Heart left ventricle (tissue), 16 donors: Measurements from ENCODE around the gene ST3GAL4. TPM values are rescaled to one million over a fixed set of nuclear protein-coding genes. Genes with fewer than 3 reads are reported as not detected.

Experiments
- ATAC-seq, 4 donors: fragments of 200-7000 bp; cut with Tn5 transposase; one replicate each; pipeline ENCODE4 v1.9.1; 2020 to 2022; ENCODE audit warnings: moderate library complexity in 4 of 4, mild to moderate bottlenecking in 3 of 4, moderate number of reproducible peaks in 1 of 4
- DNase-seq, 5 donors: peaks; one replicate each; pipeline ENCODE4 v3.0.0-alpha.2; 2020
- H3K27ac ChIP-seq, 12 donors: fragments of 200-600 bp; sonication (generic) in 4 of 12; one replicate each; pipeline versions ENCODE4 v1.5.0 to v1.8.0; 2016 to 2022; ENCODE audit warnings: mild to moderate bottlenecking in 2 of 12
- H3K27me3 ChIP-seq, 9 donors: fragments of 200-600 bp; sonication (generic) in 2 of 9; one replicate each; pipeline versions ENCODE4 v1.5.1 to v1.8.0; 2016 to 2022; ENCODE audit warnings: mild to moderate bottlenecking in 3 of 9
- H3K36me3 ChIP-seq, 9 donors: fragments of 200-600 bp; sonication (generic) in 2 of 9; one replicate each; pipeline versions ENCODE4 v1.5.0 to v1.8.0; 2018 to 2022; ENCODE audit warnings: mild to moderate bottlenecking in 2 of 9
- H3K4me1 ChIP-seq, 12 donors: fragments of 200-600 bp; sonication (generic) in 4 of 12; one replicate each; pipeline versions ENCODE4 v1.5.0 to v1.8.0; 2016 to 2022; ENCODE audit warnings: mild to moderate bottlenecking in 3 of 12
- H3K4me3 ChIP-seq, 12 donors: fragments of 200-600 bp; sonication (generic) in 4 of 12; one replicate each; pipeline versions ENCODE4 v1.5.0 to v1.8.0; 2017 to 2022; ENCODE audit warnings: mild to moderate bottlenecking in 9 of 12, moderate library complexity in 4 of 12
- H3K9me3 ChIP-seq, 12 donors: fragments of 200-600 bp; sonication (generic) in 4 of 12; one replicate each; pipeline versions ENCODE4 v1.5.0 to v1.8.0; 2016 to 2022; ENCODE audit warnings: mild to moderate bottlenecking in 1 of 12
- CTCF ChIP-seq, 12 donors: fragments of 200-600 bp; sonication (generic) in 4 of 12; IDR thresholded peaks; one replicate each; pipeline versions ENCODE4 v1.5.0 to v1.8.0; 2018 to 2022; ENCODE audit warnings: antibody characterized with exemption in 12 of 12, mild to moderate bottlenecking in 5 of 12
- POLR2A ChIP-seq, 2 donors: fragments of 450-650 bp; IDR thresholded peaks; one replicate each; pipeline ENCODE4 v1.6.1; 2017; ENCODE audit warnings: antibody characterized with exemption in 2 of 2, mild to moderate bottlenecking in 2 of 2, moderate library complexity in 2 of 2
- WGBS, 4 donors: extraction: QIAGEN DNeasy Blood & Tissue Kit in 2 of 4; methylation state at CpG; one replicate each; pipeline versions ENCODE4 v1.1.5 to v1.1.7; 2013 to 2018; 5-methylcytosine and 5-hydroxymethylcytosine counted together
- intact Hi-C, 10 donors: fragments of 100-400 bp; cut with DNase I; formaldehyde crosslinking; loops; one replicate each; pipeline versions ENCODE4 v1.11.1 to v1.14.2; 2022
- polyA plus RNA-seq, 2 donors: library from polyadenylated mRNA; stranded (reverse); fragments of 200-250 nt; gene quantifications; one replicate each; pipeline ENCODE4 v1.2.3, GENCODE V29; 2013
- total RNA-seq, 9 donors: library from RNA; depleted of rRNA in 2 of 9; stranded (reverse); fragments of >200 nt in 2 of 9; fragmentation: NEBNext Ultra II Directional in 3 of 9; extraction: Animal tissue kit (Norgen Biotek cat#: 25700) in 3 of 9; gene quantifications; one replicate each; pipeline versions ENCODE4 v1.1.0 to v1.2.4, GENCODE V29; 2016 to 2023
- donor health status: ischemic (EF 13 %, LVEDD 7.1; RV severe dilation, severe dysfunction).
- donor health status: healthy with polysubstance abuse.
- donor health status: DM: no; HTN: yes; CAD: no.
- donor health status: DM: no; HTN: no; CAD: no.
- donor health status: ischemic (EF 25% LVEDD 6.9; RV normal size, moderate dysfunction).
- donor health status: ischemic (EF 25% LVEDD 5.7; RV mildly dilated, moderate dysfunction).
- donor health status: healthy.
- donor health status: DM: yes; HTN: yes; CAD: no.
- donor health status: ischemic (EF 35%, LVEDD 5.7; RV mildly dilated, moderate dysfunction).
- donor health status: nonischemic (EF 11% LVEDD 7.7; RV severe dilation, severe dysfunction).
- donor health status: DM: yes; HTN: yes; CAD: no.
- donor health status: PGD.
- donor health status: ischemic (EF 29% LVEDD 5.4; RV normal size, mild dysfunction).
- donor health status: nonischemic (EF 23%, LVEDD 6.1; RV moderate dilation, normal function).

ST3GAL4 gene
- total and polyA plus RNA-seq, 11 donors = 30.6 to 168 (median 66.1) TPM

DNA sequence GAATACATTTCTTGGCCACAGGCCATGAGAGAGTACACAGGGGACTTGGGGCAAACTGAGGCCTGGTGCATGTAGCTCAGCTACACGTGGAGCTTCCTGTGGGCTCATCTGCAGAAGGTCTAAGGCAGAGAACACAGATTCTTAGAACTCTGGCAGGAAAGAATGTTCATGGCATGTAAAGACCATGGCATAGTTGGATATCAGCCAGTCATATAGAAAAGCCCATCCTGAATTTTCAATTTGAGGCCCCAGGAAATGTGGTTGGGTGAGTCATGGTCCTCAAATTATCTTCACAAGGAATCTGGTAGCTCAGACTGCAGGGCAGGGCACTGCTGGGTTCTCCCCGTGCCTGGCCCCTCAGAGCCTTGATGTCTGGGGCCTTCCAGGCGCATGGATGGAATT lies 13.7 kb upstream of the ST3GAL4 start:
- Histone ChIP-seq H3K9me3 (no peaks in the 10 kb centered on the region), H3K27ac (no peak overlapping the region), H3K4me1 (peaks cover 0 to 65% (median 42%) of the 10 kb centered on the region in 12 donors), H3K27me3 (no peaks in the 10 kb centered on the region), H3K4me3 (no peak overlapping the region), H3K36me3 (peaks cover 0 to 61% (median 27%) of the 10 kb centered on the region in 9 donors)
- intact Hi-C loops = no loop called here
- ATAC-seq (no peak), DNase-seq (peak in 2 of 5 donors; percentile 11 to 16)
- TF ChIP-seq POLR2A (IDR thresholded peaks at IDR 0.05) = no peak
- no peak for TF ChIP-seq CTCF (IDR thresholded peaks at IDR 0.05)
- 59 to 90% (median 68%) methylated on average over 3 of the region's 3 CpGs for WGBS, 4 donors

GRCh38 chr11:126343051-126343450 lies 12.4 kb upstream of the ST3GAL4 start:
- TF ChIP-seq POLR2A (IDR thresholded peaks at IDR 0.05) (no peak), CTCF (IDR thresholded peaks at IDR 0.05) (no peak)
- no peak for ATAC-seq
- peaks cover 0 to 60% (median 27%) of the 10 kb centered on the region in 9 donors for H3K36me3 ChIP-seq
- peaks cover 2 to 63% (median 46%) of the 10 kb centered on the region in 12 donors for H3K4me1 ChIP-seq
- H3K4me3 ChIP-seq = no peak overlapping the region
- WGBS, 4 donors = 94 to 96% (median 95%) methylated on average over 12 to 16 of the region's 16 CpGs
- peak in 2 of 5 donors; percentile 23 to 26 for DNase-seq
- H3K27ac ChIP-seq = no peak overlapping the region
- no peaks in the 10 kb centered on the region for H3K9me3 ChIP-seq
- H3K27me3 ChIP-seq = no peaks in the 10 kb centered on the region
- intact Hi-C loops = no loop called here

- H3K4me1 ChIP-seq = peaks cover 13 to 69% (median 56%) of the 10 kb centered on the region in 12 donors
- DNase-seq = peak in 2 of 5 donors; percentile 10 to 12
- H3K4me3 ChIP-seq = no peak overlapping the region
- H3K27ac ChIP-seq = no peak overlapping the region
- WGBS, 4 donors = 90 to 92% (median 90%) methylated on average over 11 of the region's 11 CpGs
- no peaks in the 10 kb centered on the region for H3K27me3 ChIP-seq
- intact Hi-C loops = loop anchor here in 1 of 10 donors (5.0 kb wide), 1 partner anchor 32 kb away; no protein-coding TSS in a partner anchor
- H3K9me3 ChIP-seq = no peaks in the 10 kb centered on the region
- TF ChIP-seq CTCF (IDR thresholded peaks at IDR 0.05) = no peak
- TF ChIP-seq POLR2A (IDR thresholded peaks at IDR 0.05) = no peak
- peaks cover 0 to 47% (median 20%) of the 10 kb centered on the region in 9 donors for H3K36me3 ChIP-seq
- no peak for ATAC-seq
Measured at GRCh38 chr11:126344141-126345080, 11.1 kb upstream of the ST3GAL4 start.

DNA sequence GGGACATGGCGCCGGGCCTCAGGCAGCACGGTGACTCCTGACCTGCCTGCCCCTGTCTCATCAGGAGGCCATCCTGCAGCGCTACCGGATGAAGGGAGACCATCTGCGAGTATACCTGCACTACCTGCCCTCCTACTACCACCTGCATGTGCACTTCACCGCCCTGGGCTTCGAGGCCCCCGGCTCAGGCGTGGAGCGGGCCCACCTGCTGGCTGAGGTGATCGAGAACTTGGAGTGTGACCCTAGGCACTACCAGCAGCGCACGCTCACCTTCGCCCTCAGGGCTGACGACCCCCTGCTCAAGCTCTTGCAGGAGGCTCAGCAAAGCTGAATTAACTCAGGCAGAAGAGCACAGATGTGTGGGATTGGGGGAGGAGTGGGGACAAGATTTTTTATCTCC lies 10.2 kb upstream of the ST3GAL4 start:
- Histone ChIP-seq H3K27ac (peak overlapping the region in 11 of 12 donors; percentile 61 to 88 (median 65)), H3K9me3 (no peaks in the 10 kb centered on the region), H3K4me1 (peaks cover 13 to 70% (median 56%) of the 10 kb centered on the region in 12 donors), H3K4me3 (no peak overlapping the region), H3K27me3 (no peaks in the 10 kb centered on the region), H3K36me3 (peaks cover 0 to 44% (median 20%) of the 10 kb centered on the region in 9 donors)
- 93 to 98% (median 95%) methylated on average over 16 of the region's 16 CpGs for WGBS, 4 donors
- DNase-seq (peak in 3 of 5 donors; percentile 20 to 60 (median 24)), ATAC-seq (no peak)
- TF ChIP-seq CTCF (IDR thresholded peaks at IDR 0.05) (no peak), POLR2A (IDR thresholded peaks at IDR 0.05) (no peak)
- intact Hi-C loops = loop anchor here in 1 of 10 donors (5.0 kb wide), 1 partner anchor 33 kb away; no protein-coding TSS in a partner anchor
